Thyroid gland (tissue), 4 donors: ENCODE measurements around the gene RYR3.

ENCODE experiments used
- POLR2A ChIP-seq, 2 donors: fragments of 450-650 bp; IDR thresholded peaks; one replicate each; pipeline ENCODE4 v1.6.1; 2017; ENCODE audit warnings: antibody characterized with exemption in 2 of 2, mild to moderate bottlenecking in 2 of 2, moderate library complexity in 1 of 2
- TF ChIP-seq, protein P1 (sequence below), 6 experiments: fragments of 200-600 bp in 3 of 6; fragments of 450-650 bp in 3 of 6; sonication (generic) in 3 of 6; IDR thresholded peaks; one replicate each; pipeline ENCODE4 v1.5.1; 2016 to 2019; ENCODE audit warnings: antibody characterized with exemption in 6 of 6, mild to moderate bottlenecking in 2 of 6, inconsistent platforms in 1 of 6, moderate library complexity in 1 of 6

DNA sequence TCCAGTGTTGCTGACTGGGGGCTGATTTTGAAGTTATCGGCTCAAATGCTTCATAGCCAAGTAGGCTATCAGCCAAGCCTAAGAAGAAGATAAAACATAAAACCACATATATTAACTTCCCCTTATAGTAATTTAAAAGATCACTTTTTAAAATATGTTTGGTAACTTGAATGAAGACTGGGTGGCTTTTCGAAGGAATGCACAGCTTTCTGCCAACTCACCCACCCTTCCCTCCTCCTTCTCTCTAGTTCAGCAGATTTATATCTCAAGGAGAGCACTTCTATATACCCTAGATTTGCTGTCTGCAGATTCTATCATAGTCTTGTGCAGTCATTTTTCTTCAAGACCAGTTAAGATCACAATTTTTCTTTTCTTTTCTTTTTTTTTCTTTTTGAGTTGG lies 468.1 kb downstream of the RYR3 start:
- TF ChIP-seq, protein P1, sequence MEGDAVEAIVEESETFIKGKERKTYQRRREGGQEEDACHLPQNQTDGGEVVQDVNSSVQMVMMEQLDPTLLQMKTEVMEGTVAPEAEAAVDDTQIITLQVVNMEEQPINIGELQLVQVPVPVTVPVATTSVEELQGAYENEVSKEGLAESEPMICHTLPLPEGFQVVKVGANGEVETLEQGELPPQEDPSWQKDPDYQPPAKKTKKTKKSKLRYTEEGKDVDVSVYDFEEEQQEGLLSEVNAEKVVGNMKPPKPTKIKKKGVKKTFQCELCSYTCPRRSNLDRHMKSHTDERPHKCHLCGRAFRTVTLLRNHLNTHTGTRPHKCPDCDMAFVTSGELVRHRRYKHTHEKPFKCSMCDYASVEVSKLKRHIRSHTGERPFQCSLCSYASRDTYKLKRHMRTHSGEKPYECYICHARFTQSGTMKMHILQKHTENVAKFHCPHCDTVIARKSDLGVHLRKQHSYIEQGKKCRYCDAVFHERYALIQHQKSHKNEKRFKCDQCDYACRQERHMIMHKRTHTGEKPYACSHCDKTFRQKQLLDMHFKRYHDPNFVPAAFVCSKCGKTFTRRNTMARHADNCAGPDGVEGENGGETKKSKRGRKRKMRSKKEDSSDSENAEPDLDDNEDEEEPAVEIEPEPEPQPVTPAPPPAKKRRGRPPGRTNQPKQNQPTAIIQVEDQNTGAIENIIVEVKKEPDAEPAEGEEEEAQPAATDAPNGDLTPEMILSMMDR (IDR thresholded peaks at IDR 0.05): no peak
- TF ChIP-seq POLR2A (IDR thresholded peaks at IDR 0.05): no peak
